Activated CD4-positive, alpha-beta T cell treated with anti-CD3 and anti-CD28 coated beads, Interleukin-2, amount 50 U/mL, for 48 hours (primary cell): ENCODE results near the gene MZF1.
"Not testable (repeated sequence)": the region's sequence is repeated elsewhere in the genome, so short reads cannot be mapped to it uniquely, and the experiment has no call there.

Experiments
- DNase-seq, 2 experiments: peaks; one replicate each; pipeline ENCODE4 v3.0.0-alpha.2; 2020

Gene MZF1

GRCh38 chr19:58572818-58573657 lies at the start of gene MZF1:
MZF1 (minus strand) TSS chr19:58573335; CDS start chr19:58571389, 1,946 bp downstream.
- DNase-seq, result peak; percentile 99 to 100

GRCh38 chr19:58607213-58607612 lies 34.1 kb upstream of the MZF1 start:
- not testable (repeated sequence) for DNase-seq

GRCh38 chr19:58606251-58606896 lies 33.2 kb upstream of the MZF1 start:
- DNase-seq, result peak; percentile 0 to 5

- DNase-seq, result no peak
These were observed 13.1 kb upstream of the MZF1 start for GRCh38 chr19:58586133-58586765.

- DNase-seq, result no peak
These were observed 12.5 kb upstream of the MZF1 start for GRCh38 chr19:58585442-58586132.

- no peak for DNase-seq
These were observed 11.6 kb upstream of the MZF1 start for GRCh38 chr19:58584498-58585441.

GRCh38 chr19:58582985-58583384 lies 9.8 kb upstream of the MZF1 start:
- no peak for DNase-seq

GRCh38 chr19:58581227-58582141 lies 8.3 kb upstream of the MZF1 start:
- DNase-seq, result peak; percentile 92 to 95

GRCh38 chr19:58579473-58580142 lies 6.5 kb upstream of the MZF1 start:
- no peak for DNase-seq

GRCh38 chr19:58578012-58578925 lies 5.1 kb upstream of the MZF1 start:
- peak; percentile 19 to 30 for DNase-seq

- DNase-seq, result not testable (repeated sequence)
These were observed 4.4 kb upstream of the MZF1 start for GRCh38 chr19:58577581-58577980.

- peak; percentile 85 to 89 for DNase-seq
These were observed 2.3 kb upstream of the MZF1 start for GRCh38 chr19:58575183-58576041.

- no peak for DNase-seq
These were observed 576 bp upstream of the MZF1 start for GRCh38 chr19:58573658-58574164.

GRCh38 chr19:58572026-58572817 lies 913 bp downstream of the MZF1 start:
- DNase-seq, result peak in 1 of 2 experiments; percentile 2

- peak in 1 of 2 experiments; percentile 2 for DNase-seq
These were observed 1.6 kb downstream of the MZF1 start for GRCh38 chr19:58571575-58571947.

- peak in 1 of 2 experiments; percentile 3 for DNase-seq
These were observed 2.2 kb downstream of the MZF1 start for GRCh38 chr19:58570770-58571574.
